Loucy (cell line): ENCODE data around the gene FAM187B.

Experiments
- EZH2phosphoT487 ChIP-seq: fragments of 200-600 bp; IDR thresholded peaks from 2 replicates; pipeline ENCODE4 v1.6.1; 2018; ENCODE audit warnings: antibody characterized with exemption, mild to moderate bottlenecking, moderate library complexity, borderline replicate concordance
- TF ChIP-seq, protein P1 (sequence below): fragments of 200-600 bp; sonication (generic); conservative IDR thresholded peaks from 2 replicates; pipeline ENCODE4 v1.5.1; 2014; ENCODE audit warnings: mild to moderate bottlenecking, antibody characterized with exemption, low read length

DNA sequence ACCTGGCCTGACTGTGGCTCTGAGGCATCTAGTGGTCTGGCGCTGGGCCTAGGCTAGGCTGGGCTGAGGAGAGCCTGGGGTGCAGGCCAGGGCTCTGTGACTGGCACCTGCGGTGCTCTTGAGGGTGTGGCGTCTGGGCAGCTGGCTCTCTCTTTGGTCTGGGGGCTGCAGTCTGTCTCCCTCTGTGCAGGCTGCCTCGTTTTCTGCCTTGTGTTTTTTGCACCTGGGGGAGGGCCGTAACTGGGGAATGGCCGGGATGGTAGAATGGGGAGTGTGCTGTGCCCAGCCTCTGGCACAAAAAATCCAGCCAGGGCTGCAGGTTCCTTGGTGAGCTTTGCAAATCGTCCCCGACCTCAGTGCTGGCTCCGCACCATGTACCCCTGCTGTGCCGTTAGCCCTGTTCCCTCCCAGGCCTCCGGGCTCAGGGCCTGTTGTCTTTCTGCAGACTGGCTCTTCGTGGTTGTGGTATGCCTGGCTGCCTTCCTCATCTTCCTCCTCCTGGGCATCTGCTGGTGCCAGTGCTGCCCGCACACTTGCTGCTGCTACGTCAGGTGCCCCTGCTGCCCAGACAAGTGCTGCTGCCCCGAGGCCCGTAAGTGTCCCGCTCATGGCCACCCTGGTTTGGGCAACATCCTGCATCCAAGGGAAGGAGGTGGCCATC lies 33.7 kb upstream of the FAM187B start:
- TF ChIP-seq, protein P1, sequence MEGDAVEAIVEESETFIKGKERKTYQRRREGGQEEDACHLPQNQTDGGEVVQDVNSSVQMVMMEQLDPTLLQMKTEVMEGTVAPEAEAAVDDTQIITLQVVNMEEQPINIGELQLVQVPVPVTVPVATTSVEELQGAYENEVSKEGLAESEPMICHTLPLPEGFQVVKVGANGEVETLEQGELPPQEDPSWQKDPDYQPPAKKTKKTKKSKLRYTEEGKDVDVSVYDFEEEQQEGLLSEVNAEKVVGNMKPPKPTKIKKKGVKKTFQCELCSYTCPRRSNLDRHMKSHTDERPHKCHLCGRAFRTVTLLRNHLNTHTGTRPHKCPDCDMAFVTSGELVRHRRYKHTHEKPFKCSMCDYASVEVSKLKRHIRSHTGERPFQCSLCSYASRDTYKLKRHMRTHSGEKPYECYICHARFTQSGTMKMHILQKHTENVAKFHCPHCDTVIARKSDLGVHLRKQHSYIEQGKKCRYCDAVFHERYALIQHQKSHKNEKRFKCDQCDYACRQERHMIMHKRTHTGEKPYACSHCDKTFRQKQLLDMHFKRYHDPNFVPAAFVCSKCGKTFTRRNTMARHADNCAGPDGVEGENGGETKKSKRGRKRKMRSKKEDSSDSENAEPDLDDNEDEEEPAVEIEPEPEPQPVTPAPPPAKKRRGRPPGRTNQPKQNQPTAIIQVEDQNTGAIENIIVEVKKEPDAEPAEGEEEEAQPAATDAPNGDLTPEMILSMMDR: no peak
- no peak for TF ChIP-seq EZH2phosphoT487
